ENCODE measurements around the gene OSBPL2. TPM values are rescaled to one million over a fixed set of nuclear protein-coding genes. Genes with fewer than 3 reads are reported as not detected.

The OSBPL2 gene
- polyA plus RNA-seq, 1 experiment = 20.5 TPM

DNA sequence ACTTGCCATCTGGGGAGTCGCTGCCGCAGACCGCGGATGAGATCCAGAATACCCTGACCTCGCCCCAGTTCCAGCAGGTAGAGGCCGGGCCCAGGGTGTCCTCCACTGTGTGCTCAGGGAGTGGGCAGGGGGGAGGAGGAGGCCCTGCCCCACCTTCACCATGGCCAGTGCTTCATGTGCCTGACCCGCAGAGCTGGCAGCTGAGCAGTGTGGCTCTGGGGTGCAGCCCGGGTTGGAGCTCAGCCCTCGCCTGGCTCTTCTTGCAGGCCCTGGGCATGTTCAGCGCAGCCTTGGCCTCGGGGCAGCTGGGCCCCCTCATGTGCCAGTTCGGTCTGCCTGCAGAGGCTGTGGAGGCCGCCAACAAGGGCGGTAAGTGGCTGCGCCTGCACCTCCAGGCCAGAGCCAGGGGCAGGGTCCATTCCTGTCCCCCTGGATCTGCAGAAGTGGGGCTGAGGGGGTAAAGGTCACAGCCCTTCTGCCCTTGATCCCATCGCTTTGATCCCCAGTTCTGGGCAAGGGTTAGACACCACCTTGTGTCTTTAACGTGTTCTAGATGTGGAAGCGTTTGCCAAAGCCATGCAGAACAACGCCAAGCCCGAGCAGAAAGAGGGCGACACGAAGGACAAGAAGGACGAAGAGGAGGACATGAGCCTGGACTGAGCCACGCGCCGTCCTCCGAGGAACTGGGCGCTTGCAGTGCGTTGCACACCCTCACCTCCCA lies 69.9 kb downstream of the OSBPL2 start:
- Histone ChIP-seq H3K36me3 (ENCODE audit: control insufficient read depth, insufficient read depth, low read length) (peaks cover 29% of the 10 kb centered on the region), H3K4me3 (ENCODE audit: low read depth, low read length) (no peak overlapping the region), H3K27me3 (ENCODE audit: control insufficient read depth, insufficient read depth, low read length) (no peaks in the 10 kb centered on the region)
- POLR2A ChIA-PET = no interaction called here
- no peak for DNase-seq (ENCODE audit: low read depth)
- TF ChIP-seq CTCF (IDR thresholded peaks at IDR 0.05; ENCODE audit: insufficient read depth, low read depth, low read length) = no peak
- CTCF ChIA-PET = interaction anchor here (1.5 kb wide), 1 partner anchor 74 kb away, joined by 4 read pairs; no protein-coding TSS in a partner anchor

DNA sequence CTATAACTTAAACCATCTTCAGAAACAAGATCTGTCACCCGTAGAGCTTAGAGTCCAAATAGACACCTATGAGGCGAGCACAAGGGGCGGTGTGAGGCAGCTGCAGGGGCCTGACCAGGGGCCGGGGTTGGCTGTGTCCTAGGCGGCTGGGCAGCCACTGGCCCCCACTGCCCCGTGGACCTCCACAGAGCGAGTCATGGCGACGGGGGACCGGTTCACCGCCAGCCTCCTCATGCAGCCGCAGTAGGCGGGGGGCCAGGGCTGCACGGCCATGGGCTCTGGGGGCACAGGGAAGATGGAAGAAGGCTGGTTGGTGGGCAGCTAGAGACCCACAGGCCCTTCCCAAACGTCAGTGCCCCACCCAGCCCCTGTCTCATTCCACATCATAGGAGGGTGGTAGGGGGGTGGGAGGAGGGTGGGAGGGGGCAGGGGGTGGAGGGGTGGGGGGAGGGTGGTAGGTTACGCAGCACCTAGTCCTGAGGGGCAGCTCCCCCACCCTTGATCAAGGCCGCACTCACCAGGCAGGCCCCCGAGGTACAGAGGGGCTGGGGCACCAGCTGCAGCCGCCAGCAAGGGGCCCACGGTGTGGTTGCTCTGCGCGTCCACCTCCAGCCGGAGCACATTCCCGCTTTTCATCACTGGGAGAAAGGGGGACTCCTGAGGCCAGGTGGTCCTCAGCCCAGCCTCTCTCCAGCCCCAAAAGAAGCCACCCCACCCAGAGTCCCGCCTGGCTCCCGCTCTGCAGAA lies 71.0 kb downstream of the OSBPL2 start:
- no peak for TF ChIP-seq CTCF (IDR thresholded peaks at IDR 0.05; ENCODE audit: insufficient read depth, low read depth, low read length)
- ChIA-PET POLR2A (no interaction called here), CTCF (interaction anchor here (1.5 kb wide), 1 partner anchor 73 kb away, joined by 4 read pairs; no protein-coding TSS in a partner anchor)
- Histone ChIP-seq H3K36me3 (ENCODE audit: control insufficient read depth, insufficient read depth, low read length) (peaks cover 29% of the 10 kb centered on the region), H3K27me3 (ENCODE audit: control insufficient read depth, insufficient read depth, low read length) (no peaks in the 10 kb centered on the region), H3K4me3 (ENCODE audit: low read depth, low read length) (no peak overlapping the region)
- DNase-seq (ENCODE audit: low read depth) = no peak

GRCh38 chr20:62309947-62310756 lies 71.8 kb downstream of the OSBPL2 start:
- H3K4me3 ChIP-seq (ENCODE audit: low read depth, low read length) = no peak overlapping the region
- H3K36me3 ChIP-seq (ENCODE audit: control insufficient read depth, insufficient read depth, low read length) = peaks cover 27% of the 10 kb centered on the region
- CTCF ChIA-PET = no interaction called here
- POLR2A ChIA-PET = no interaction called here
- TF ChIP-seq CTCF (IDR thresholded peaks at IDR 0.05; ENCODE audit: insufficient read depth, low read depth, low read length) = no peak
- H3K27me3 ChIP-seq (ENCODE audit: control insufficient read depth, insufficient read depth, low read length) = no peaks in the 10 kb centered on the region
- DNase-seq (ENCODE audit: low read depth) = no peak

GRCh38 chr20:62310757-62311121 lies 72.4 kb downstream of the OSBPL2 start:
- Histone ChIP-seq H3K27me3 (ENCODE audit: control insufficient read depth, insufficient read depth, low read length) (no peaks in the 10 kb centered on the region), H3K4me3 (ENCODE audit: low read depth, low read length) (no peak overlapping the region), H3K36me3 (ENCODE audit: control insufficient read depth, insufficient read depth, low read length) (peaks cover 26% of the 10 kb centered on the region)
- ChIA-PET POLR2A (no interaction called here), CTCF (no interaction called here)
- no peak for DNase-seq (ENCODE audit: low read depth)
- no peak for TF ChIP-seq CTCF (IDR thresholded peaks at IDR 0.05; ENCODE audit: insufficient read depth, low read depth, low read length)

DNA sequence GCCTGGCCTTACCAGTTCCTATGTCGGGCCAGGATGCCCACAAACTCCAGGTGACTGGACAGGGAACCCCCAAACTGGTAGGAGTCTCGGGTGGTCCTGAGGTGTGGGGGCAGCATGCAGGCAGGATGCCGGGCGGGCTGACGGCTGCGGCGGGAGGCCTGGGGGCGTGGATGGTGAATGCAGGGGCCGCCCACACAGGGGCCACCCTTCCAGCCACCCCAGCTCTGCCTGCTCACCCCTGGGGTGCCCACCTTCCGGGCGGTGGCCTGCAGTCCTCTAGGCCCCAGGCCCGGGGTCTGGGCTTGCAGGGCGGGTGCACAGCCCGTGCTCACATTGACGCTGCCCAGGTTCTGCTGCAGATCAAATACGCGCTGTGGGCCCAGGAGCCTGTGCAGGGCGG lies 72.8 kb downstream of the OSBPL2 start:
- Histone ChIP-seq H3K36me3 (ENCODE audit: control insufficient read depth, insufficient read depth, low read length) (peaks cover 26% of the 10 kb centered on the region), H3K4me3 (ENCODE audit: low read depth, low read length) (no peak overlapping the region), H3K27me3 (ENCODE audit: control insufficient read depth, insufficient read depth, low read length) (no peaks in the 10 kb centered on the region)
- no peak for TF ChIP-seq CTCF (IDR thresholded peaks at IDR 0.05; ENCODE audit: insufficient read depth, low read depth, low read length)
- no peak for DNase-seq (ENCODE audit: low read depth)
- ChIA-PET POLR2A (no interaction called here), CTCF (interaction anchor here (1.3 kb wide), 1 partner anchor 9 kb away, joined by 4 read pairs; the partner anchor contains the start of gene ADRM1)
